ENCODE measurements around the gene RTN4.

The RTN4 gene

GRCh38 chr2:55009277-55010060 is 40.8 kb downstream of the RTN4 start:
- Histone ChIP-seq H3K27ac (no peak overlapping the region), H3K4me3 (peak overlapping the region; percentile 56)
- DNase-seq (ENCODE audit: low spot score) = no peak
- TF ChIP-seq, protein P1, sequence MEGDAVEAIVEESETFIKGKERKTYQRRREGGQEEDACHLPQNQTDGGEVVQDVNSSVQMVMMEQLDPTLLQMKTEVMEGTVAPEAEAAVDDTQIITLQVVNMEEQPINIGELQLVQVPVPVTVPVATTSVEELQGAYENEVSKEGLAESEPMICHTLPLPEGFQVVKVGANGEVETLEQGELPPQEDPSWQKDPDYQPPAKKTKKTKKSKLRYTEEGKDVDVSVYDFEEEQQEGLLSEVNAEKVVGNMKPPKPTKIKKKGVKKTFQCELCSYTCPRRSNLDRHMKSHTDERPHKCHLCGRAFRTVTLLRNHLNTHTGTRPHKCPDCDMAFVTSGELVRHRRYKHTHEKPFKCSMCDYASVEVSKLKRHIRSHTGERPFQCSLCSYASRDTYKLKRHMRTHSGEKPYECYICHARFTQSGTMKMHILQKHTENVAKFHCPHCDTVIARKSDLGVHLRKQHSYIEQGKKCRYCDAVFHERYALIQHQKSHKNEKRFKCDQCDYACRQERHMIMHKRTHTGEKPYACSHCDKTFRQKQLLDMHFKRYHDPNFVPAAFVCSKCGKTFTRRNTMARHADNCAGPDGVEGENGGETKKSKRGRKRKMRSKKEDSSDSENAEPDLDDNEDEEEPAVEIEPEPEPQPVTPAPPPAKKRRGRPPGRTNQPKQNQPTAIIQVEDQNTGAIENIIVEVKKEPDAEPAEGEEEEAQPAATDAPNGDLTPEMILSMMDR (IDR thresholded peaks at IDR 0.05) = no peak

DNA sequence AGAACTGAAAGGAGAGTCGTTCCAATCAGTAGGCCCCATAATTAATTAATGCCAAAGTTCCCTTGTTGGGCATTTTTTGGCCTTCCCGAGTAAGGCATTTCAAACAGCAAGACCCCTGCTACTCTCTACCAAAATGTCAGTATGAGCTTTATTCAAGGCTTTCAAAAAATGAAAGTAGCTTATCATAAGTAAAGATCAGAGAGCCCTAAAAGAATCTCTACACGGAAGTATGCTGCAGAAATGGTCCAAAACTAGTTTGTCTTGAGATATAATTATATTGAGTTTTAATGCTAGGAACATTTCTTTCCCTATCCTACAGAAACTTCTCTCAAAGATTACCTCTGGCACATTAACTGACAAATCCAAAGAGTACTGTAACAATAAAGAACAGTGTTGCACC is 43.9 kb downstream of the RTN4 start:
- DNase-seq (ENCODE audit: low spot score) = no peak
- H3K4me3 ChIP-seq = no peak overlapping the region
- H3K27ac ChIP-seq = no peak overlapping the region
- TF ChIP-seq, protein P1 (IDR thresholded peaks at IDR 0.05) = no peak

DNA sequence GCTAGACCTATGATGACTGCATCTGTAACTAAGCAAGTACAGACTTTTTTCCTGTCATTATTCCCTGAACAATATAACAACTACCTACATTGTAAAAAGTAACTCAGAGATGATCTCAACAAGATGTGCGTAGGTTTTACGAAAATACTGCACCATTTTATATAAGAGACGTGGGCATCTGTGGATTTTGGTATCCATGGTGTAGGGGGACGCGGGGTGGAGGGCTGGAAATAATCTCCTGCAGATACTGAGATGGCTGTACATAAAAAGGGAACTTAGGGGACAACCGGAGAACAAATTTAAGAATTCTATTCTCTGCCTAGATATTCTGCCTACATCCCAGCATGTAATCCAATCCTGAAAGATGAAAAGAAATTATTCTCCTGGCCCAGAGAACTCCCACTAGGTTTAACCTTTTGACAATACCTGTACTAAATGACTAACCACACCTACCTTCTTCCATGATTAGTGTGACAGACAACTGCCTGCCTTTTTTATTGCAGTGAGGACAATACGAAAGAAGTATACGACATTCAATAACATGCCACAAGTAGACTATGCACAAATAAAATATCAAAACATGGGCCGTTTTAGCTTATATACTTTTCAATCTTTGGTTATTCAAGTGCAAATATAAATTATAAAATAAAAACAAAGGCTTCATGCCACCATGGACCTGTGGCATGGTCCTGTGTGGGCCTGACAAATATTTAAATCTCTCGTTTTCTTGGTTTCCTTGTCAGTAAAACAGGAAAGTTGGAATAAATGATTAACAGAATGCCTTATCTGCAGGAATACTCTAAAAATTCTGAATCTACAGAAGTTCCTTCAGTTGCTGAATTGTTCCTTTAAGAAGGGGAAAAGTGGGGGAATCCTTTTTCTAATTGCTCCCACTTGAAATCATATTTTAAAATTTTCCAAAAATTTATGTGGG is 46.3 kb downstream of the RTN4 start:
- DNase-seq (ENCODE audit: low spot score) = no peak
- Histone ChIP-seq H3K27ac (no peak overlapping the region), H3K4me3 (no peak overlapping the region)
- TF ChIP-seq, protein P1 (IDR thresholded peaks at IDR 0.05) = no peak

- DNase-seq (ENCODE audit: low spot score) = no peak
- TF ChIP-seq, protein P1 (IDR thresholded peaks at IDR 0.05) = no peak
Observed at GRCh38 chr2:55001716-55002115, 48.5 kb downstream of the RTN4 start.

GRCh38 chr2:55000341-55000740 is 49.9 kb downstream of the RTN4 start:
- TF ChIP-seq, protein P1 (IDR thresholded peaks at IDR 0.05) = no peak
- no peak for DNase-seq (ENCODE audit: low spot score)
- no peak overlapping the region for H3K4me3 ChIP-seq
- no peak overlapping the region for H3K27ac ChIP-seq

More at GRCh38 chr2:55001716-55002115, 48.5 kb downstream of the RTN4 start:
- no peak overlapping the region for H3K4me3 ChIP-seq
- no peak overlapping the region for H3K27ac ChIP-seq

DNA sequence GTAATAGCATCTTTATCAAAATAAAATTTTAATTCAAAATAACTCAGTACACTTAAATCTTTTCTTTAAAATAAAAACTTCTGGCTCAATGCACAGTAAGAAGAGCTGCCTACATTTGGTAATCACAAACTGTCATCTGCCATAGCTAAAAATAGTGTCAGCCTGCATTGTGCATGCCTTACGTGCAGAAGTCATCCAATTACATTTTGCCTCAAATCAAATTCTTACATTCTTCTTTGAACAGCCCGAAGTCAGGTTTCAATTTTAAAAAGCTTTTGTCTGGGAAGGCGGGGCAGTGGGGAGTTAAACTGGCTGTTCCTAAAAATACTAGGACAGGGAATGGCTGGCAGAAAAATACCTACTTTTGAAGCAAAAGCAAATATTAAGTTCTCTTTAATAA is 51.1 kb downstream of the RTN4 start:
- H3K27ac ChIP-seq = no peak overlapping the region
- DNase-seq (ENCODE audit: low spot score) = no peak
- TF ChIP-seq, protein P1 (IDR thresholded peaks at IDR 0.05) = no peak
- peak overlapping the region; percentile 41 for H3K4me3 ChIP-seq

Data from coronary artery (tissue), 2 donors.